ENCODE results near the gene ZMYND12.

ZMYND12 gene

GRCh38 chr1:42442662-42443061 is 13.2 kb downstream of the ZMYND12 start:
- FAIRE-seq: no peak
- no peak for DNase-seq (ENCODE audit: insufficient read length, low spot score)

DNA sequence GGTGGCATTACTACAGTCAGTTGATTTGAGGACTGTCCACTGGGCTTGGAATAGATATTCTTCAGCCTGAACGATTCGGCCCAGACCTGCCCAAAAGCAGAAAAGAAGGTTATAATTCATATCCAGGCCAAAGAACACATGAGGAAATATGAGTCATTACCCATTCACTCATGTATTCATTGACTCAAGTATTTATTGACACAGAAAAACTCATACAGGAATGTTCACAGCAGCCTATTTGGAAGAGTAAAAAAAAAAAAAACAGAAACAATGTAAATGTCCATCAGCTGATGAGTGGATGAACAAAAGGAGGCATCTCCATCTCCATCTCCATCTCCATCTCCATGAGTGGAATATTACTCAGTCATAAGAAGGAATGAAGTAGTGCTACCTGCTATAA is 15.9 kb downstream of the ZMYND12 start:
- no peak for DNase-seq (ENCODE audit: insufficient read length, low spot score)
- no peak for FAIRE-seq

DNA sequence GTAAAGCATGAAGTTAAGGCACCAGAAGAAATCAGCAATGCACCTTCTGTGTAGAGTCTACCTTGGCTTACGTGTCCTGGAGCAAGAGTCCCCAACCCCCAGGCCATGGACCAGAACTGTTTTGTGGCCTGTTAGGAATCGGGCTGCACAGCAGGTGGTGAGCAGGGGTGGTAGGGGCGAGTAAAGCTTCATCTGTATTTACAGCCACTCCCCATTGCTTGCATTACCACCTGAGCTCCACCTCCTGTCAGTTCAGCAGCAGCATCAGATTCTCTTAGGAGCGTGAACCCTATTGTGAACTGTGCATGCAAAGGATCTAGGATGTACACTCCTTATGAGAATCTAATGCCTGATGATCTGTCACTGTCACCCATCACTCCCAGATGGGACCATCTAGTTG is 21.5 kb downstream of the ZMYND12 start:
- no peak for DNase-seq (ENCODE audit: insufficient read length, low spot score)
- no peak for FAIRE-seq

GRCh38 chr1:42433369-42433768 is 22.5 kb downstream of the ZMYND12 start:
- no peak for DNase-seq (ENCODE audit: insufficient read length, low spot score)
- FAIRE-seq: no peak

- DNase-seq (ENCODE audit: insufficient read length, low spot score) (no peak), FAIRE-seq (no peak)
Observed at GRCh38 chr1:42432714-42433113, 23.1 kb downstream of the ZMYND12 start.

DNA sequence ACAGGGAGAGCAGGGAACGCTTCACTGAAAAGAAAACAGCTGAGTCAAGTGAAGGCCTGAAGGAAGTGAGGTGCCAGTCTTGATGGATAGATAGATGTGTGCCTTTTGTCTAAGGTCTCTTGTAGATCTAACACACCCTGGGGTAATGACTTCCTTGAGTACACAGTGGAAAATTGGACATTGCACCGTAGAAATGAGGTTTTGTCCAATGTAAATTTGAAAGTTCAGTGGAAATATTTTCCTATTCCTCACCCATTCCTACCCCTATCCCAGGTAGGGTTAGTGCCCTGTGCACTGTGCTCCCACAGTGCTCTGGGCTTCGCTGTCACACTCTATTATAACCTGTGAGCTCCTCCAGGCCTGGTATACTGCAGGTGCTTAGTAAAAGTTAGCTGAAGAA is 24.3 kb downstream of the ZMYND12 start:
- DNase-seq (ENCODE audit: insufficient read length, low spot score): no peak
- no peak for FAIRE-seq

DNA sequence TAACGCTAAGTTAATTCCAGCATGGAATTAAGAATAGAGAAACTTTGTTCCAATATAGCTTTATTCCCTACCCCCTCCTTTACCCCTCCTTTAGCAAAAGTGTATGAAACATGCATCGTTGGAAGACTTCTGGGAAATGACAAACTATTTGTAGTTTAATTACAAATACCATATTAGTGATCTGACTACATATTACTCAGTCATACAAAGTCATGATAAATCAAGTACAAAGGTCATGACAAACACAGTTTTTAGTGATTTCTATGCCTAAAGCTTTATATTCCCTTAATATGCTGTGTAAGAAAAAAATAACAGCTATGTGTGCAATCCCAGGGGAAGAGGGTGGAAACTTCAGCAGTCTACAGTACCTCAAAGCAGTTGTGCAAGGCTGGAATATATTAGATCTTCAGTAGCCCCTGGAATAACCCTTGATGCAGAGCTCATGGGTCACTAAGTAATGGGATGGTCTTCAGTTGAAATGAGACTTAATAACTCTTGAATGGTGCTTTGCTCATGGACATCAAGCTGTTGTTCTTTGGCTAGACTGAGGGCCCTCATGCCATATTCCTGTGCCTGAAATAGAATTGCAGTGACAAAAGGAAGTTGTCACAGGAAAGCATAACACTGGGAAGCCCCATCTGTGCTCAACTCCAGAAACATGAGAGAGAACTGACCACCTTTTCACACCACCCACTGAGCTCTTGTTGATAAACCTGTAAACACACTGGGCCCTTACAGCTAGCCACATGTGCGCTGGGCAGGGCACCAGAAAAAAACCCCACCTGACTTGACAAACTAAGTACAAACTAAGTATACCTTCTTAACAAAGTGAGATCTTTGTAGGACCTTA is 25.3 kb downstream of the ZMYND12 start:
- FAIRE-seq: peak; percentile 31
- DNase-seq (ENCODE audit: insufficient read length, low spot score): no peak

DNA sequence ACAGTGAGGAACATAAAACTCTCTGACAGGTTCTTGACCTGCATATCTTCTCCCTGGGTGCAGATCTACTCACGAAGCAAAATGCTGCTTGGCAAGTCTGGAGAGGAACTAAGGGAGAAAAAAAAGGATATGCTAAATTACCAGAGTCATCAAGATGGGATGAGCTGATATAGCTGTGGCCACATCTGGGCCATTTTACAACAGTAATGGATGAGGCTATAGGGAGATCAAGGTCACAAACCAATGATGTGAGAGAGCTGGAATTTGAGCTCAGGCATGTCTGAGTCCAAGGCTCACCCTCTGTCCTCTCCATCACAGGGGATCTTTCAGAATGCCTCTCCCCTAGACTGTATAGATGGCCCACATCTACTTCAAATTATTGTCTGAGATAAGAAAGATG is 26.2 kb downstream of the ZMYND12 start:
- no peak for DNase-seq (ENCODE audit: insufficient read length, low spot score)
- no peak for FAIRE-seq

DNA sequence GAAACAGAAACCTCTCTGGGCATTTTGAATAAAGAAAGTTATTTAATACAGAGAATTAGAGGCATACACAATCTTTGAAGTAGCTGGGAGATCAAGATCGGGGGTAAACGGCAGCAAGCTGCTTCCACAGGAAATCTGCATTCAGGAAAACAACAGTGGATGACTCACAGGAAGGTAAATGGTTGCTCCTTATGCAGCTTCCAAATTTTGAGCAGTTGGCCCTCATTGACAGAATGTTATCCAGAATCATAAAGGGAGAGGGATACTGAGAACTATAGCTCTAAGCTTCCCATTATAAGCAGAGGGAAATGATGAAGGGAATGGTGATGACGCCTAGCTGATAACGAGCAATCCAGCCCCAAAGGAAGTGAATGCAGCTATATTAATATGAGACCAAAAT is 28.6 kb downstream of the ZMYND12 start:
- FAIRE-seq (no peak), DNase-seq (ENCODE audit: insufficient read length, low spot score) (no peak)

- FAIRE-seq (no peak), DNase-seq (ENCODE audit: insufficient read length, low spot score) (no peak)
Observed at GRCh38 chr1:42424201-42424600, 31.6 kb downstream of the ZMYND12 start.

GRCh38 chr1:42423681-42424080 is 32.1 kb downstream of the ZMYND12 start:
- FAIRE-seq (no peak), DNase-seq (ENCODE audit: insufficient read length, low spot score) (no peak)

GRCh38 chr1:42422737-42423136 is 33.1 kb downstream of the ZMYND12 start:
- no peak for DNase-seq (ENCODE audit: insufficient read length, low spot score)

GRCh38 chr1:42420911-42421585 is 34.8 kb downstream of the ZMYND12 start:
- no peak for FAIRE-seq
- no peak for DNase-seq (ENCODE audit: insufficient read length, low spot score)

More at GRCh38 chr1:42422737-42423136, 33.1 kb downstream of the ZMYND12 start:
- FAIRE-seq: no peak

DNA sequence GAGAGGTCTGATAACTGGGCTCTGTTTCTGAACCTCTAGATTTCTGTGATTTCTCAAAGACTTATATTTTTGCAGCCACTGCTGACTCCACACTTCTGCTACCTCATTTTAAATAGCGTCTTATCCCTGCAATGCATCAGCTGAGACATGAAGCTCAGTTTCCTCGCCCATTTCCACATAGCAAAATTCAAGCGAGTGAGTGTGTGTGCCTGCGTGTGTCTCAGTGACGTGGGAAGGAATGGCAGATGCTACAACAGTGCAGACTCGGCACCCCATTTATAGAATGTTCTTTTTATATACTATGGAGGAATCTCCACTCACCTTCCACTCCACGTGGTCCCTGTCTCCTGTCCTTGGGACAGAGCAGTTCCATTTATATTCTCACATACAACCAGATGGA is 35.7 kb downstream of the ZMYND12 start:
- no peak for FAIRE-seq
- DNase-seq (ENCODE audit: insufficient read length, low spot score): no peak

DNA sequence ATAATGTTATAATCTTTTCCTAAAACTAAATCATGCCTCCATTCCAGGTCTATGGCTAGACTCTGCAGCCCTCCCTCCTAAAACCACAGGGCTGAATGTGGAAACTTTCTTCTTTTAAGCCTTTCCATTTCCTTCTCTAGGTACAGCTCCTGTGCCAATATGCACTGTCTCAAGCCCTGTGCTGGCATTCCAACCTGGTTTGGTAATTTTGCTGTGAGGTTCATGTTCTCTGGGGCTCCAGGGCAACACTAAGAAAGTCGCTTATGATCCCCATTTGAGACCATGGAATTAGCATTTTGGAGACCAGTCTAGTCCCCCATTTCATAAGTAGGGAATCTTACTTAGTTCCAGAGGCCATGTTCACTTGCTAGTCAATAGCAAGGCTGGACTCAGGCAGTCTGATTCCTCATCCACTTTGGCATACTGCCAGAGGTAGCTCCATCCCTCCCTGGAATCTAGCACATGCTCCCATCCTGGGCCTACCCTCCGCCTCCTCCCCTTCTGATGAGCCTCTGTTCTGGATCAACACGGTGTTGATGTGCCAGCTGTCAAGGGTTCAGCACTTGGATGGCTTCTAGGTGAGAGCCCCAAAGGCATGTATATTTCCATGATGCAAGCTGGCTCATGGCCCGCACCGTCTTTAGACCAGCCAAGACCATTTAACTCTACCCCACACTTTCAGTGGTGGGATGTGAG is 36.5 kb downstream of the ZMYND12 start:
- DNase-seq (ENCODE audit: insufficient read length, low spot score) (no peak), FAIRE-seq (no peak)

GRCh38 chr1:42418516-42418915 is 37.3 kb downstream of the ZMYND12 start:
- DNase-seq (ENCODE audit: insufficient read length, low spot score) (no peak), FAIRE-seq (no peak)

DNA sequence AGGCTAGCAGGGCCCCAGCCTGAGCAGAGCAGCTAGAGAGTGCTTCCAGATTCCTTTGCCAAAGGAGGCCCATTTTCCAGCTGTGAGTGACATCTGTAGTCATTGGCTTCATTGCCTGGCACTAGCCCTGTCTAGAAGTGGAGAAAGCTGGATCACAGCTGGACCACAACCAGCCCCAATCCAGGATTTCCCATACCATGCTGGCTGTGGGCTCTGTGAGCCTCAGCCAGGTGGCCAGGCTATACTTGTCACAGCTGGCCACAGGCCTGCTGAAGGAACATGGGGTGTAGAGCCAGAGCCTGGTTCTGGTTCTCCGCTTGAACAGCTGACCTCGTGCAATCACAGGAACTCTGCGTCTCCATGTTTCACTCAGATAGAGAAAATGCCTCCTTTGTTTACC is 38.7 kb downstream of the ZMYND12 start:
- DNase-seq (ENCODE audit: insufficient read length, low spot score) (no peak), FAIRE-seq (no peak)

DNA sequence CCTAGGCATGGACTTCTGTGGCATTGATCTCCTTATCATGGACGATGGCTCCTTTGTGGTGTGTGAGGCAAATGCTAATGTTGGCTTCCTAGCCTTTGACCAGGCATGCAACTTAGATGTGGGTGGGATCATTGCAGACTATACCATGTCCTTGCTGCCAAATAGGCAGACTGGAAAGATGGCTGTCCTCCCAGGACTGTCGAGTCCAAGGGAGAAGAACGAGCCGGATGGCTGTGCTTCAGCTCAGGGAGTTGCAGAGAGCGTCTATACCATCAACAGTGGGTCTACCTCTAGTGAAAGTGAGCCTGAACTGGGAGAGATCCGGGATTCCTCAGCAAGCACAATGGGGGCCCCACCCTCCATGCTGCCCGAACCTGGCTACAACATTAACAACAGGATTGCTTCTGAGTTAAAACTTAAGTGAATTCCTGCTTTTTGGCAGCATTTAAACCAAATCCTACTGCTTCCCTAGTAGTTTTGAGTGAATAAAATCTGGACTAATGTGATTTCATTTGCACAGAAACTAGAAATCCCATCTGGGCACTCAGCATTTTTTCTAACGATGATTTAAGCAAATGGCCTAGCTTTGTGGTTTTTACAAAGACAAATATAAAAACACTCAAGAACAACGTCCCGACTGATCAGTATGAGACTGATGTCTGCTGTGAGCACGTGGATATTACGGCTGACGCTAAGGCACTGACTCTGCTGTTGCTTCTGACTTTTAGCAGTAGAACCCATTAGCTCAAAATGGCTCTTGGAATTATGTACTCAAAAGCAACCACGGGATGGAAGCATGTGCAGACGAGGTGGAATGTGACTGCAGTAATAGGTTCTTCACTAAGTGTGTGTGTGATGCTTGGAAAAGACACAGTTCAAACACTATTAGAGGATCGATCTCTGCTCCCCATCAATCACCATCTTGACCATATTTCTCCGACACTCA is 41.0 kb downstream of the ZMYND12 start:
- FAIRE-seq (no peak), DNase-seq (ENCODE audit: insufficient read length, low spot score) (no peak)

GRCh38 chr1:42403880-42404400 is 51.9 kb downstream of the ZMYND12 start:
- DNase-seq (ENCODE audit: insufficient read length, low spot score) (no peak), FAIRE-seq (no peak)

Measured in GM19239 (cell line).